ENCODE data around the gene HAUS8. TPM values are rescaled to one million over a fixed set of nuclear protein-coding genes. Genes with fewer than 3 reads are reported as not detected.

HAUS8 gene
- total RNA-seq, 2 experiments from 2014 or later = 50.7 to 51.7 TPM

DNA sequence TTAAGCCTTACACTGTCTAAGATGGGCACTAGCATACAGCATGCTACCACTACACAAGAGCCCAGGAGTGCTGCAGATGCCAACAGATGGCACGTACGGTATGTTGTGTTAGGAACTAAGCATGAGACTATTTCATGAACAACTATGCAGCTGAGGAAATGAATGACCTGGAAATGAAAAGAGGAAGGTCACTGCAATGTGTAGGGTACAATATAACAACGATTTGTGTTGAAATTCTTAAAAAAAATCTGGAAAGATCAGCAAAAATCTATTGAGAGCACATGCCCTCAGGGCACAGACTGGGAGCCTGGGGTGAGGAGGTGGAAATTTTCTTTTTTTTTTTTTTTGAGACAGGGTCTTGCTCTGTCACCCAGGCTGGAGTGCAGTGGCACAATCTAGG lies 14.4 kb downstream of the HAUS8 start:
- Mint-ChIP-seq H3K4me1 (peaks cover 17% of the 10 kb centered on the region), H3K27ac (no peak overlapping the region), H3K4me3 (no peak overlapping the region), H3K9me3 (no peaks in the 10 kb centered on the region), H3K27me3 (no peaks in the 10 kb centered on the region), H3K36me3 (peaks cover 74% of the 10 kb centered on the region)
- POLR2A ChIA-PET = no interaction called here
- ATAC-seq (ENCODE audit: low read depth) (no peak), DNase-seq (no peak)

DNA sequence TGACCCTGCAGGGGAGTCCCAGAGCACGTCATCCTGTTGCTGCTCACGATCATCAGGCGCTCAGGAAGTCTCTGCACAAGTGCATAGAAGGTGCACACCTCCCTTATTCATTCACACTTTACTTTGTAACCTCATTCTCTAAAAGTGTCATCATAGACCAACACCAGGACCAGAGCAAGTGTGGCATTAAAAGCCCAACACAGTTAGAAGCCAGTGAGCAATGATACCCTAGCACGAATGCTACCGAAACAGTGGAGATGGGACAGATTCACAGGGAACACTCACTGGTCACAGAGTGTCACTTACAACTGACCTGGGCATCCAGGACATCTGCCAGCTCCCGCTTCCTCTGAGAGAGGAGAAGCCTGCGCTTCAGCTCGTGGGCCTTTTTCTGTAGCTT lies 17.0 kb downstream of the HAUS8 start:
- Mint-ChIP-seq H3K4me3 (no peak overlapping the region), H3K27me3 (no peaks in the 10 kb centered on the region), H3K9me3 (no peaks in the 10 kb centered on the region), H3K4me1 (no peaks in the 10 kb centered on the region), H3K27ac (no peak overlapping the region), H3K36me3 (peaks cover 58% of the 10 kb centered on the region)
- POLR2A ChIA-PET = no interaction called here
- no peak for ATAC-seq (ENCODE audit: low read depth)
- DNase-seq = no peak

- POLR2A ChIA-PET = no interaction called here
- DNase-seq = no peak
- peaks cover 39% of the 10 kb centered on the region for H3K36me3 Mint-ChIP-seq
- no peak overlapping the region for H3K4me3 Mint-ChIP-seq
- no peak for ATAC-seq (ENCODE audit: low read depth)
- no peaks in the 10 kb centered on the region for H3K9me3 Mint-ChIP-seq
- no peak overlapping the region for H3K27ac Mint-ChIP-seq
- H3K4me1 Mint-ChIP-seq = no peaks in the 10 kb centered on the region
- no peaks in the 10 kb centered on the region for H3K27me3 Mint-ChIP-seq
These were observed 19.6 kb downstream of the HAUS8 start for GRCh38 chr19:17055636-17056035.

DNA sequence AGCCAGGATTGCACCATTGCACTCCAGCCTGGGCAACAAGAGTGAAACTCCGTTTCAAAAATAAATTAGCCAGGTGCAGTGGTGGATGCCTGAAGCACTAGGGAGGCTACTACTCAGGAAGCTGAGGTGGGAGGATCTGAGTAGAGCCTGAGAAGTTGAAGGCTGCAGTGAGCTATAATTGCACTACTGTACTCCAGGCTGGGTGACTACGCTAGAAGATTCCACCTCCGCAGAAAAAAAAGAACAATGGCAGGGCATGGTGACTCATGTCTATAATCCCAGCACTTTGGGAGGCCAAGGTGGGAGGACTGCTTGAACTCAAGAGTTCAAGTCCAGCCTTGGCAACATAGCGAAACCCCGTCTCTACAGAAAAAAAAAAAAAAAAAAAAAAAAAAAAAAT lies 20.5 kb downstream of the HAUS8 start:
- Mint-ChIP-seq H3K27ac (no peak overlapping the region), H3K9me3 (no peaks in the 10 kb centered on the region)

GRCh38 chr19:17052439-17052838 lies 22.8 kb downstream of the HAUS8 start:
- no peaks in the 10 kb centered on the region for H3K9me3 Mint-ChIP-seq
- peaks cover 10% of the 10 kb centered on the region for H3K36me3 Mint-ChIP-seq
- H3K27me3 Mint-ChIP-seq = no peaks in the 10 kb centered on the region
- H3K27ac Mint-ChIP-seq = no peak overlapping the region
- peak; percentile 39 for ATAC-seq (ENCODE audit: low read depth)
- no peak overlapping the region for H3K4me3 Mint-ChIP-seq
- H3K4me1 Mint-ChIP-seq = no peaks in the 10 kb centered on the region
- POLR2A ChIA-PET = interaction anchor here (0.6 kb wide), 1 partner anchor 216 kb away, joined by 9 read pairs; no protein-coding TSS in a partner anchor
- no peak for DNase-seq

More for the DNA sequence above, 20.5 kb downstream of the HAUS8 start:
- no peaks in the 10 kb centered on the region for H3K27me3 Mint-ChIP-seq
- no peak overlapping the region for H3K4me3 Mint-ChIP-seq
- POLR2A ChIA-PET = interaction anchor here (0.7 kb wide), 1 partner anchor 21 kb away, joined by 4 read pairs; the partner anchor contains the start of gene MYO9B
- DNase-seq (no peak), ATAC-seq (ENCODE audit: low read depth) (no peak)
- peaks cover 31% of the 10 kb centered on the region for H3K36me3 Mint-ChIP-seq
- H3K4me1 Mint-ChIP-seq = no peaks in the 10 kb centered on the region

GRCh38 chr19:17049711-17050280 lies 25.5 kb downstream of the HAUS8 start:
- no peak overlapping the region for H3K4me3 Mint-ChIP-seq
- H3K9me3 Mint-ChIP-seq = no peaks in the 10 kb centered on the region
- no peak for ATAC-seq (ENCODE audit: low read depth)
- H3K27me3 Mint-ChIP-seq = no peaks in the 10 kb centered on the region
- no peak overlapping the region for H3K27ac Mint-ChIP-seq
- no peak for DNase-seq
- POLR2A ChIA-PET = interaction anchor here (0.6 kb wide), 1 partner anchor 150 kb away, joined by 3 read pairs; no protein-coding TSS in a partner anchor
- H3K4me1 Mint-ChIP-seq = no peaks in the 10 kb centered on the region
- peaks cover 3% of the 10 kb centered on the region for H3K36me3 Mint-ChIP-seq

DNA sequence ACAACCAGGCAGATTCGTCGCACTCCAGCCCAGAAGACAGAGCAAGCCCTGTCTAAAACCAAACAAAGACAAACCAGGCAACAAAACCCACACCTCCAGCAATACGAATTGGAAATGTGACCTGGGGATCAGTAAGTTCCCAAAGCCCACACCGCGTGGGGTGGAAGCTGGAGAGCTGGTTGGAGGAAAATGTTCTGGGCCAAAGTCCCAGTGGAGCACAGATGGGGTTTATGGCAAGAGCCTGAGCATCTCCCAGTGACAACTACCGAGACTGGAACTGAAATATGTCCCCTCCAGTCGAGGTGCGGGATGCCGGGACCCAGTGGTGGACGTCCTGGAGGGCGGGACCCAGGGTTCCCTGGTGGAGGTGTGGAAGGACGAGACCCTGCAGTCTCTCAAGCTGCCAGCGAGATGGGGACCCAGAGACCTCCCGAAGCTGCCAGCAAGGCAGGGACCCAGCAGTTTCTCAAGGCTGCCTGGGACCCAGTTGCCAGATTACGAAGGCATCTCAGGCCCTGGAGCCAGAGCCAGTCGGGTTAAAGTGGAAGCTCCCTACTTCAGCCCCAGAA lies 26.3 kb downstream of the HAUS8 start:
- Mint-ChIP-seq H3K36me3 (peaks cover 3% of the 10 kb centered on the region), H3K4me3 (no peak overlapping the region), H3K4me1 (no peaks in the 10 kb centered on the region), H3K9me3 (no peaks in the 10 kb centered on the region), H3K27me3 (no peaks in the 10 kb centered on the region), H3K27ac (no peak overlapping the region)
- ATAC-seq (ENCODE audit: low read depth) = no peak
- POLR2A ChIA-PET = interaction anchor here (0.6 kb wide), 1 partner anchor 151 kb away, joined by 3 read pairs; no protein-coding TSS in a partner anchor
- no peak for DNase-seq

DNA sequence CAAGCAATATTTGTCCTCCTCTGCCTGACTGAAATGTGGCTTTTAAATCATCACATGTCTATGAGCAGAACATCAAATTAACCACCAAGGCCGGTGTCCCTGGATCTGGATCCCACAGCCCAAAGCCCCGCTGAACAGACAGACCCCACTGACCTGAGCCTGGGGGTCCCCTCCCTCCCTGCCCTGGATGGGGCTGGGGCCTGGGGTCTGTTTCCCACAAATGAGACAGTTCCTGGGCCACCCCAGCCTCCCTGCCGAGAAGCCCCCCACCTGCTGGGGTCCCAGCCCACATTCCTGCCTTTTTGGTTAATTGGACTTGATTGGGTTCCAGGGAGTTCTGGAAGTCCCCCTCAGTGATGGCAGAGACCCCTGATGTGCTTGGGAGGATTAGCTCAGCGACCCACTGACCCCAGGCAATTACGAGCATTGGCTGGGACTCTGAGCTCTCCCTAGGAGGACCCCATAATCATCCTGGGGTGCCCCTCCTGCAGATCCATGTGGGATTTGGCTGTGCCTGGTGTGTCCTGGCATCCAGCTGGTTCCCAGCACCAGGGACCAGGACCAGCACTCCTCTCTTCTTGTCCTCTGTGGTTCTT lies 29.2 kb downstream of the HAUS8 start:
- no peaks in the 10 kb centered on the region for H3K27me3 Mint-ChIP-seq
- no peaks in the 10 kb centered on the region for H3K9me3 Mint-ChIP-seq
- H3K27ac Mint-ChIP-seq = no peak overlapping the region
- H3K36me3 Mint-ChIP-seq = no peaks in the 10 kb centered on the region
- POLR2A ChIA-PET = no interaction called here
- DNase-seq = no peak
- ATAC-seq (ENCODE audit: low read depth) = no peak
- no peak overlapping the region for H3K4me3 Mint-ChIP-seq
- no peaks in the 10 kb centered on the region for H3K4me1 Mint-ChIP-seq

- ATAC-seq (ENCODE audit: low read depth) (no peak), DNase-seq (no peak)
- H3K27ac Mint-ChIP-seq = no peak overlapping the region
- no peaks in the 10 kb centered on the region for H3K9me3 Mint-ChIP-seq
- H3K36me3 Mint-ChIP-seq = no peaks in the 10 kb centered on the region
- POLR2A ChIA-PET = interaction anchor here (0.6 kb wide), 1 partner anchor 13 kb away, joined by 4 read pairs; no protein-coding TSS in a partner anchor
- H3K27me3 Mint-ChIP-seq = no peaks in the 10 kb centered on the region
- no peak overlapping the region for H3K4me3 Mint-ChIP-seq
- H3K4me1 Mint-ChIP-seq = no peaks in the 10 kb centered on the region
These were observed 31.5 kb downstream of the HAUS8 start for GRCh38 chr19:17043744-17044143.

- POLR2A ChIA-PET = no interaction called here
- ATAC-seq (ENCODE audit: low read depth) (no peak), DNase-seq (no peak)
- Mint-ChIP-seq H3K9me3 (no peaks in the 10 kb centered on the region), H3K27me3 (no peaks in the 10 kb centered on the region), H3K4me3 (no peak overlapping the region), H3K36me3 (no peaks in the 10 kb centered on the region), H3K4me1 (no peaks in the 10 kb centered on the region), H3K27ac (no peak overlapping the region)
These were observed 33.3 kb downstream of the HAUS8 start for GRCh38 chr19:17041976-17042375.

DNA sequence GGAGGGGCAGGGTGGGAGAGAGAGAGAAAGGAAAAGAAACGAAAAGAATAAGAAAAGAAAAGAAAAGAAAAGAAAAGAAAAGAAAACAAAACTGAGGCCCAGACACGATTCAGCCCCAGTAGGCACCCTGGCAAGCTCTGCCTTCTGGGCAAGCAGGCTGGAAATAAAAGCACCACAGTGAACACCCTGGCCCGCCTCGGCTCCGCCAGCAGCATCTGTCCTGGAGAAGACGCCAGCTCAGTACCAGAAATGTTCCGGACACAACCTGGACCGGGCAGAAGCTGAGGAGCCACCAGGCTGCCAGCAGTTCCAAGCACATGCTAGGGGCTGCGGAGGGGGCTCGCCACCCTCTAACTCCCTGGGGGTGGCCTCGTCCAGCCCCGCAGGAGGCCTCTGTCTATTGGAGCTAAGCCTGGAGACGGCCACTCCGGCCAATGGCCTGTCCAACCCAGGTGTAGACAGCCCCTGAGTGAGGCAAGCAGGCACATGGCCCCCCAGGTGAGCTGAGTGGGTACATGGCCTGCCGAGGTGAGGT lies 37.2 kb downstream of the HAUS8 start:
- H3K4me1 Mint-ChIP-seq = peaks cover 3% of the 10 kb centered on the region
- POLR2A ChIA-PET = no interaction called here
- no peak for DNase-seq

GRCh38 chr19:17037184-17037583 lies 38.1 kb downstream of the HAUS8 start:
- H3K9me3 Mint-ChIP-seq = no peaks in the 10 kb centered on the region
- peaks cover 3% of the 10 kb centered on the region for H3K4me1 Mint-ChIP-seq

More for the DNA sequence above, 37.2 kb downstream of the HAUS8 start:
- Mint-ChIP-seq H3K9me3 (no peaks in the 10 kb centered on the region), H3K4me3 (no peak overlapping the region), H3K27me3 (peaks cover 2% of the 10 kb centered on the region), H3K27ac (no peak overlapping the region), H3K36me3 (no peaks in the 10 kb centered on the region)
- ATAC-seq (ENCODE audit: low read depth) = no peak

GRCh38 chr19:17036640-17037039 lies 38.6 kb downstream of the HAUS8 start:
- no peak overlapping the region for H3K4me3 Mint-ChIP-seq
- POLR2A ChIA-PET = no interaction called here
- H3K36me3 Mint-ChIP-seq = no peaks in the 10 kb centered on the region
- DNase-seq (no peak), ATAC-seq (ENCODE audit: low read depth) (no peak)
- H3K27me3 Mint-ChIP-seq = peaks cover 6% of the 10 kb centered on the region
- H3K4me1 Mint-ChIP-seq = peaks cover 3% of the 10 kb centered on the region
- H3K27ac Mint-ChIP-seq = no peak overlapping the region
- H3K9me3 Mint-ChIP-seq = no peaks in the 10 kb centered on the region

More at GRCh38 chr19:17037184-17037583, 38.1 kb downstream of the HAUS8 start:
- Mint-ChIP-seq H3K27ac (no peak overlapping the region), H3K4me3 (no peak overlapping the region), H3K27me3 (peaks cover 6% of the 10 kb centered on the region), H3K36me3 (no peaks in the 10 kb centered on the region)
- no peak for ATAC-seq (ENCODE audit: low read depth)
- DNase-seq = no peak
- POLR2A ChIA-PET = no interaction called here

All from activated naive CD8-positive, alpha-beta T cell treated with anti-CD3 and anti-CD28 coated beads, Interleukin-2, amount 10 ng/mL, durations not matched to agents 7 days and 5 days (primary cell).